Adrenal gland (tissue), 5 donors: Measurements from ENCODE around the gene BCL2A1.

Experiments
- CTCF ChIP-seq, 6 experiments: fragments of 450-650 bp in 4 of 6; fragments of 200-600 bp in 2 of 6; sonication (generic) in 1 of 6; IDR thresholded peaks; 1 replicate in 5 of 6; 2 replicates in 1 of 6; pipeline versions ENCODE4 v1.5.1 to v1.8.0; 2016 to 2021; ENCODE audit warnings: antibody characterized with exemption in 6 of 6, mild to moderate bottlenecking in 2 of 6, moderate library complexity in 1 of 6
- POLR2A ChIP-seq, 2 donors: fragments of 450-650 bp; IDR thresholded peaks; one replicate each; pipeline ENCODE4 v1.6.1; 2017; ENCODE audit warnings: antibody characterized with exemption in 2 of 2, mild to moderate bottlenecking in 2 of 2, moderate library complexity in 1 of 2
- donor health status: DM: no; HTN: no; CAD: no.

GRCh38 chr15:79914728-79915127 is 56.3 kb downstream of the BCL2A1 start:
- TF ChIP-seq CTCF (IDR thresholded peaks at IDR 0.05): no peak
- TF ChIP-seq POLR2A (IDR thresholded peaks at IDR 0.05): no peak
